CD4-positive, alpha-beta T cell (primary cell): ENCODE results near the gene GNAQ. TPM values are rescaled to one million over a fixed set of nuclear protein-coding genes. Genes with fewer than 3 reads are reported as not detected.

Experiments used
- ATAC-seq: fragments of 200-7000 bp; cut with Tn5 transposase; one replicate; pipeline ENCODE4 v1.10.0; 2022; ENCODE audit warnings: mild to moderate bottlenecking; ENCODE audit not compliant: poor library complexity
- CTCF ChIA-PET: fragments of 350-600 bp; sonication (Branson Sonifier 250); formaldehyde crosslinking; loops from one replicate; lab custom pipeline; 2021; ENCODE audit warnings: antibody characterized with exemption, inconsistent platforms; lab: Charles Lee
- POLR2A ChIA-PET: fragments of 350-600 bp; sonication (Branson Sonifier 250); formaldehyde crosslinking; loops from one replicate; lab custom pipeline; 2021; ENCODE audit warnings: antibody characterized with exemption, inconsistent platforms; lab: Charles Lee
- DNase-seq, 14 experiments: peaks; one replicate each; pipeline ENCODE4 v3.0.0-alpha.2; 2013 to 2020; ENCODE audit warnings: mixed read lengths in 2 of 14
- H3K27ac ChIP-seq, 2 donors: one replicate each; pipeline versions ENCODE4 v1.5.1 to v1.7.0; 2013; ENCODE audit warnings: low read length in 2 of 2, low read depth in 1 of 2, mild to moderate bottlenecking in 1 of 2
- H3K27me3 ChIP-seq, 2 experiments: 1 replicate in 1 of 2; 2 replicates in 1 of 2; pipeline versions ENCODE4 v1.6.1 to v1.7.0; 2013; ENCODE audit warnings: low read length in 2 of 2, control low read depth in 1 of 2, mild to moderate bottlenecking in 1 of 2, moderate library complexity in 1 of 2; ENCODE audit not compliant: insufficient read depth in 2 of 2, control insufficient read depth in 1 of 2
- H3K36me3 ChIP-seq: one replicate; pipeline ENCODE4 v1.6.1; 2013; ENCODE audit warnings: low read length, control low read depth; ENCODE audit not compliant: insufficient read depth
- H3K4me1 ChIP-seq: one replicate; pipeline ENCODE4 v1.6.1; 2013; ENCODE audit warnings: low read length, control low read depth; ENCODE audit not compliant: insufficient read depth
- H3K4me3 ChIP-seq: one replicate; pipeline ENCODE4 v1.5.1; 2013; ENCODE audit warnings: mild to moderate bottlenecking, low read length, moderate library complexity
- H3K9me3 ChIP-seq, 2 experiments: 1 replicate in 1 of 2; 2 replicates in 1 of 2; pipeline versions ENCODE4 v1.6.1 to v1.7.0; 2013; ENCODE audit warnings: low read length in 2 of 2, mild to moderate bottlenecking in 2 of 2, control low read depth in 1 of 2, moderate library complexity in 1 of 2; ENCODE audit not compliant: control insufficient read depth in 1 of 2, insufficient read depth in 1 of 2
- H3K27ac Mint-ChIP-seq: one replicate; pipeline ENCODE4 v1.8.0; 2020; ENCODE audit warnings: mixed read lengths
- H3K27me3 Mint-ChIP-seq: one replicate; pipeline ENCODE4 v1.8.0; 2021; ENCODE audit warnings: mixed read lengths
- H3K36me3 Mint-ChIP-seq: one replicate; pipeline ENCODE4 v1.8.0; 2021; ENCODE audit warnings: low read depth, mixed read lengths
- H3K4me1 Mint-ChIP-seq: one replicate; pipeline ENCODE4 v1.8.0; 2021; ENCODE audit warnings: low read depth, mixed read lengths
- H3K4me3 Mint-ChIP-seq: one replicate; pipeline ENCODE4 v1.8.0; 2020; ENCODE audit warnings: mild to moderate bottlenecking, mixed read lengths
- H3K9me3 Mint-ChIP-seq: one replicate; pipeline ENCODE4 v1.8.0; 2020; ENCODE audit warnings: mixed read lengths
- intact Hi-C, 2 experiments: fragments of 100-400 bp; cut with DNase I in 1 of 2; cut with micrococcal nuclease in 1 of 2; formaldehyde crosslinking; loops; one replicate each; pipeline versions ENCODE4 v1.15.1 to v1.9.0; 2023 to 2025; cut with DNase I, micrococcal nuclease
- total RNA-seq, 174 experiments: library from RNA in 2 of 174; stranded (reverse) in 2 of 174; gene quantifications; one replicate each; pipeline ENCODE4 v1.2.3 and lab custom pipeline; 2021 to 2026
- TF ChIP-seq, protein P1 (sequence below): fragments of 200-600 bp; IDR thresholded peaks from one replicate; pipeline ENCODE4 v1.8.0; 2022; ENCODE audit warnings: antibody characterized with exemption, mild to moderate bottlenecking

GNAQ gene
- total RNA-seq, 2 experiments from 2014 or later: 55.5 to 55.9 TPM

GRCh38 chr9:77893706-77894105 is 137.9 kb downstream of the GNAQ start:
- ChIA-PET CTCF (interaction anchor here (0.7 kb wide), 1 partner anchor 142 kb away, joined by 3 read pairs; no protein-coding TSS in a partner anchor), POLR2A (interaction anchor here (0.6 kb wide), 1 partner anchor 1712 kb away, joined by 3 read pairs; no protein-coding TSS in a partner anchor)
- intact Hi-C loops: no loop called here

GRCh38 chr9:77892955-77893514 is 138.6 kb downstream of the GNAQ start:
- H3K27ac ChIP-seq: no peak overlapping the region
- Mint-ChIP-seq H3K27me3 (no peaks in the 10 kb centered on the region), H3K4me1 (peaks cover 26% of the 10 kb centered on the region), H3K9me3 (no peaks in the 10 kb centered on the region), H3K27ac (no peak overlapping the region), H3K36me3 (peaks cover 15% of the 10 kb centered on the region), H3K4me3 (no peak overlapping the region)
- ChIA-PET CTCF (interaction anchor here (0.6 to 0.7 kb wide), 2 partner anchors 58 to 142 kb away, joined by 3 read pairs; no protein-coding TSS in a partner anchor), POLR2A (no interaction called here)
- no peaks in the 10 kb centered on the region for H3K9me3 ChIP-seq
- ATAC-seq: no peak
- intact Hi-C loops: no loop called here
- no peak overlapping the region for H3K4me3 ChIP-seq
- H3K4me1 ChIP-seq: no peaks in the 10 kb centered on the region
- peaks cover 5% of the 10 kb centered on the region for H3K36me3 ChIP-seq
- H3K27me3 ChIP-seq: no peaks in the 10 kb centered on the region
- DNase-seq: no peak
- TF ChIP-seq, protein P1, sequence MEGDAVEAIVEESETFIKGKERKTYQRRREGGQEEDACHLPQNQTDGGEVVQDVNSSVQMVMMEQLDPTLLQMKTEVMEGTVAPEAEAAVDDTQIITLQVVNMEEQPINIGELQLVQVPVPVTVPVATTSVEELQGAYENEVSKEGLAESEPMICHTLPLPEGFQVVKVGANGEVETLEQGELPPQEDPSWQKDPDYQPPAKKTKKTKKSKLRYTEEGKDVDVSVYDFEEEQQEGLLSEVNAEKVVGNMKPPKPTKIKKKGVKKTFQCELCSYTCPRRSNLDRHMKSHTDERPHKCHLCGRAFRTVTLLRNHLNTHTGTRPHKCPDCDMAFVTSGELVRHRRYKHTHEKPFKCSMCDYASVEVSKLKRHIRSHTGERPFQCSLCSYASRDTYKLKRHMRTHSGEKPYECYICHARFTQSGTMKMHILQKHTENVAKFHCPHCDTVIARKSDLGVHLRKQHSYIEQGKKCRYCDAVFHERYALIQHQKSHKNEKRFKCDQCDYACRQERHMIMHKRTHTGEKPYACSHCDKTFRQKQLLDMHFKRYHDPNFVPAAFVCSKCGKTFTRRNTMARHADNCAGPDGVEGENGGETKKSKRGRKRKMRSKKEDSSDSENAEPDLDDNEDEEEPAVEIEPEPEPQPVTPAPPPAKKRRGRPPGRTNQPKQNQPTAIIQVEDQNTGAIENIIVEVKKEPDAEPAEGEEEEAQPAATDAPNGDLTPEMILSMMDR: no peak

More at GRCh38 chr9:77893706-77894105, 137.9 kb downstream of the GNAQ start:
- Mint-ChIP-seq H3K27me3 (no peaks in the 10 kb centered on the region), H3K9me3 (no peaks in the 10 kb centered on the region), H3K4me1 (peaks cover 31% of the 10 kb centered on the region), H3K27ac (no peak overlapping the region), H3K4me3 (no peak overlapping the region), H3K36me3 (peaks cover 15% of the 10 kb centered on the region)
- no peaks in the 10 kb centered on the region for H3K4me1 ChIP-seq
- DNase-seq: no peak
- no peak for ATAC-seq
- TF ChIP-seq, protein P1: no peak
- no peaks in the 10 kb centered on the region for H3K9me3 ChIP-seq
- H3K4me3 ChIP-seq: no peak overlapping the region
- no peaks in the 10 kb centered on the region for H3K27me3 ChIP-seq
- peaks cover 5% of the 10 kb centered on the region for H3K36me3 ChIP-seq
- no peak overlapping the region for H3K27ac ChIP-seq

DNA sequence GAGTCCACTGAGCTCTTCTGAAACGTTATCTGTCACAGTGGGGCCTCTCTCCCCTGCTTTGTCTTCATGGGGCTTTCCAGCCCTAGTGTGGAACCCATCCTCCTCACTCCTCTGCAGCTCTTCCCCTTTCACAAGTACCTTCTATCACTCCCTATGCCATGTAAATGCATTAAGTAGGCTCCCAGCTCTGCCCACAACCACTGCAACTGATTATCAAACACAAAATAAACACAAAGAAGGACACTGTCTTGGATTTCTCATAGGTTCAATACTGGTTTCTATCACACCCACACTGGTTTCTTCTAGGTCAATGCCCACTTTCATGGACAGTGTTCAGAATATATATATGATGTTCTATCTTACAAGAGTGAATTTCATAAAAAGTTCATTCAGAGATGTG is 139.4 kb downstream of the GNAQ start:
- intact Hi-C loops: no loop called here
- no peak for ATAC-seq

More for the DNA sequence above, 139.4 kb downstream of the GNAQ start:
- peak in 1 of 14 experiments; percentile 16 for DNase-seq
- no peaks in the 10 kb centered on the region for H3K9me3 ChIP-seq
- H3K27me3 ChIP-seq: no peaks in the 10 kb centered on the region
- ChIA-PET POLR2A (no interaction called here), CTCF (no interaction called here)
- peaks cover 5% of the 10 kb centered on the region for H3K36me3 ChIP-seq
- Mint-ChIP-seq H3K27ac (no peak overlapping the region), H3K36me3 (peaks cover 15% of the 10 kb centered on the region), H3K4me3 (no peak overlapping the region), H3K9me3 (no peaks in the 10 kb centered on the region), H3K27me3 (no peaks in the 10 kb centered on the region), H3K4me1 (peaks cover 18% of the 10 kb centered on the region)
- no peak overlapping the region for H3K4me3 ChIP-seq
- TF ChIP-seq, protein P1: no peak
- H3K4me1 ChIP-seq: no peaks in the 10 kb centered on the region
- H3K27ac ChIP-seq: no peak overlapping the region
